Measurements from ENCODE around the gene CARMIL1.

DNA sequence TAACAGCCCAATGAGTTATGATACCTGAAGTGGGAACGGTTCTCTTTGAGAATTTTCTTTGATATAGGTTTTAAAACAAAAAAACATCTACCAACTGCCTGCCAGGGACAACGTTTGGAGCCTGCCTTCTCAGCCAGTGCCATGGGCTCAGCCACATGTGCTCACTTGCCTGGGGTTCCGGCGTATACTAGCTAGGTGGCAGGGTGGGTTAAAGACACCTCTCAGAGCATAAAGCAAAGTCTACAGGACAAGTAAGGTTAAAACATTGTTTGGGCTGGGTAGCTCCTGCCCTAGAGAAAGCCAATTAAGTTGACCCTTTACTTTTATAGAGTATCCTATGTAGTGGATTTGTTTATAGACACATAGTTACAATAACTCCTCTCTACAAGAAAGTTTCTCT, 334.9 kb downstream of the CARMIL1 start:
- TF ChIP-seq, protein P1, sequence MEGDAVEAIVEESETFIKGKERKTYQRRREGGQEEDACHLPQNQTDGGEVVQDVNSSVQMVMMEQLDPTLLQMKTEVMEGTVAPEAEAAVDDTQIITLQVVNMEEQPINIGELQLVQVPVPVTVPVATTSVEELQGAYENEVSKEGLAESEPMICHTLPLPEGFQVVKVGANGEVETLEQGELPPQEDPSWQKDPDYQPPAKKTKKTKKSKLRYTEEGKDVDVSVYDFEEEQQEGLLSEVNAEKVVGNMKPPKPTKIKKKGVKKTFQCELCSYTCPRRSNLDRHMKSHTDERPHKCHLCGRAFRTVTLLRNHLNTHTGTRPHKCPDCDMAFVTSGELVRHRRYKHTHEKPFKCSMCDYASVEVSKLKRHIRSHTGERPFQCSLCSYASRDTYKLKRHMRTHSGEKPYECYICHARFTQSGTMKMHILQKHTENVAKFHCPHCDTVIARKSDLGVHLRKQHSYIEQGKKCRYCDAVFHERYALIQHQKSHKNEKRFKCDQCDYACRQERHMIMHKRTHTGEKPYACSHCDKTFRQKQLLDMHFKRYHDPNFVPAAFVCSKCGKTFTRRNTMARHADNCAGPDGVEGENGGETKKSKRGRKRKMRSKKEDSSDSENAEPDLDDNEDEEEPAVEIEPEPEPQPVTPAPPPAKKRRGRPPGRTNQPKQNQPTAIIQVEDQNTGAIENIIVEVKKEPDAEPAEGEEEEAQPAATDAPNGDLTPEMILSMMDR (IDR thresholded peaks at IDR 0.05; ENCODE audit: insufficient read depth, low read depth, low read length): no peak
- no peak for TF ChIP-seq EZH2 (IDR thresholded peaks at IDR 0.05; ENCODE audit: insufficient read depth, low read length)

Measured in astrocyte (in vitro differentiated cells and primary cell).